Neural progenitor cell (in vitro differentiated cells): ENCODE data around the gene SP6.

Source experiments
- CTCF ChIP-seq: fragments of 200-600 bp; sonication (generic); IDR thresholded peaks from 2 replicates; pipeline ENCODE4 v1.5.1; 2017; ENCODE audit warnings: antibody characterized with exemption, mild to moderate bottlenecking
- EZH2 ChIP-seq: fragments of 200-600 bp; sonication (generic); IDR thresholded peaks from 2 replicates; pipeline ENCODE4 v1.6.1; 2017; ENCODE audit warnings: antibody characterized with exemption, mild to moderate bottlenecking, moderate library complexity

- TF ChIP-seq CTCF = peak; percentile 29
- no peak for TF ChIP-seq EZH2
Measured at GRCh38 chr17:47821424-47822391, 29.3 kb downstream of the SP6 start, which contains the start of gene OSBPL7.
